Type B pancreatic cell (in vitro differentiated cells): ENCODE data around the gene PERCC1. TPM values are rescaled to one million over a fixed set of nuclear protein-coding genes. Genes with fewer than 3 reads are reported as not detected.

ENCODE experiments used
- DNase-seq: peaks from one replicate; pipeline ENCODE4 v3.0.0; 2021; ENCODE audit warnings: mixed read lengths; ENCODE audit not compliant: unreplicated experiment; ENCODE audit errors: extremely low spot score
- H3K27ac Mint-ChIP-seq: 2 replicates; pipeline ENCODE4 v1.8.0; 2021; ENCODE audit warnings: mild to moderate bottlenecking, mixed read lengths
- H3K27me3 Mint-ChIP-seq: 2 replicates; pipeline ENCODE4 v1.8.0; 2021; ENCODE audit warnings: mixed read lengths
- H3K36me3 Mint-ChIP-seq: 2 replicates; pipeline ENCODE4 v1.8.0; 2021; ENCODE audit warnings: mixed read lengths
- H3K4me1 Mint-ChIP-seq: one replicate; pipeline ENCODE4 v1.8.0; 2021; ENCODE audit warnings: mixed read lengths; ENCODE audit not compliant: unreplicated experiment
- H3K4me3 Mint-ChIP-seq: 2 replicates; pipeline ENCODE4 v1.8.0; 2021; ENCODE audit warnings: mild to moderate bottlenecking, mixed read lengths
- H3K9me3 Mint-ChIP-seq: 2 replicates; pipeline ENCODE4 v1.8.0; 2021; ENCODE audit warnings: mixed read lengths
- total RNA-seq: library from RNA; stranded (reverse); gene quantifications from 2 replicates; pipeline ENCODE4 v1.2.1, GENCODE V29; 2021; ENCODE audit warnings: low replicate concordance
- TF ChIP-seq, protein P1 (sequence below): fragments of 200-600 bp; sonication (generic); conservative IDR thresholded peaks from 2 replicates; pipeline ENCODE4 v1.5.0; 2021; ENCODE audit warnings: antibody characterized with exemption, mild to moderate bottlenecking

PERCC1 gene
- total RNA-seq, 1 donor from 2014 or later: 0.77 TPM

DNA sequence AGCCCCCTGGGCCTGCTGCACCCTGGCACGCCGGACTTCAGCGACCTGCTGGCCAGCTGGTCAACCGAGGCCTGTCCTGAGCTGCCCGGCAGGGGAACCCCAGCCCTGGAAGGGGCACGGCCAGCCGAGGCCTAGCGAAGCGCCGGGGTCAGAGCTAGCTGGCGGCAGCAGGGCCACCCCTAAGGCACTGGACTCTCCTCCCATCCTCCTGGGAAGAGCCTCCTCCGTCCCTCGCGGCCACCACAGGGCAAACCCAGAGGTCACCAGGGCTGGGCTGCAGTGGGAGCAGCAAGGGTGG is 2.3 kb downstream of the PERCC1 start:
- Mint-ChIP-seq H3K4me3 (no peak overlapping the region), H3K36me3 (no peaks in the 10 kb centered on the region), H3K27me3 (no peaks in the 10 kb centered on the region), H3K4me1 (no peaks in the 10 kb centered on the region), H3K9me3 (no peaks in the 10 kb centered on the region), H3K27ac (no peak overlapping the region)
- TF ChIP-seq, protein P1, sequence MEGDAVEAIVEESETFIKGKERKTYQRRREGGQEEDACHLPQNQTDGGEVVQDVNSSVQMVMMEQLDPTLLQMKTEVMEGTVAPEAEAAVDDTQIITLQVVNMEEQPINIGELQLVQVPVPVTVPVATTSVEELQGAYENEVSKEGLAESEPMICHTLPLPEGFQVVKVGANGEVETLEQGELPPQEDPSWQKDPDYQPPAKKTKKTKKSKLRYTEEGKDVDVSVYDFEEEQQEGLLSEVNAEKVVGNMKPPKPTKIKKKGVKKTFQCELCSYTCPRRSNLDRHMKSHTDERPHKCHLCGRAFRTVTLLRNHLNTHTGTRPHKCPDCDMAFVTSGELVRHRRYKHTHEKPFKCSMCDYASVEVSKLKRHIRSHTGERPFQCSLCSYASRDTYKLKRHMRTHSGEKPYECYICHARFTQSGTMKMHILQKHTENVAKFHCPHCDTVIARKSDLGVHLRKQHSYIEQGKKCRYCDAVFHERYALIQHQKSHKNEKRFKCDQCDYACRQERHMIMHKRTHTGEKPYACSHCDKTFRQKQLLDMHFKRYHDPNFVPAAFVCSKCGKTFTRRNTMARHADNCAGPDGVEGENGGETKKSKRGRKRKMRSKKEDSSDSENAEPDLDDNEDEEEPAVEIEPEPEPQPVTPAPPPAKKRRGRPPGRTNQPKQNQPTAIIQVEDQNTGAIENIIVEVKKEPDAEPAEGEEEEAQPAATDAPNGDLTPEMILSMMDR: no peak
- no peak for DNase-seq

DNA sequence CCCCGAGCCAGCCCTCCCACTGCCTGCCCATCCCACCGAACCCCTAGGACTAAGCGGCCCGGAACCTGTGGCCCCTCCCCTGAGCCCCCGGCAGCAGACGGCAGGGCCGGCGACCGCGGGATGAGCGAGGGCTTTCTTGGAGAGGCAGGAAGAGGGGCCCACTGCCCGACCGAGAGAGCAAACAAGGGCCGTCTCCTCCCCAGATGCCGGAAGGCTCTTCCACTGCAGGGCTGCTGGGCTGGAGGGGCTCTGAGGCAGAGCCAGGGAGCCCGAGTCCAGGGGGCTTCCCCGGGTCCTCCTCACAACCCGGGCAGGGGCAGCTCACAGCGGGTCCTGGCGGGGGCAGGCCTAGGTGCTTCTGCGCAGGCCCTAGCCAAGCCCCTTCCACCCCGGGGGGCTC is 2.9 kb downstream of the PERCC1 start:
- no peak overlapping the region for H3K4me3 Mint-ChIP-seq
- H3K36me3 Mint-ChIP-seq: no peaks in the 10 kb centered on the region
- DNase-seq: no peak
- no peaks in the 10 kb centered on the region for H3K4me1 Mint-ChIP-seq
- TF ChIP-seq, protein P1: no peak
- H3K9me3 Mint-ChIP-seq: no peaks in the 10 kb centered on the region
- no peaks in the 10 kb centered on the region for H3K27me3 Mint-ChIP-seq
- no peak overlapping the region for H3K27ac Mint-ChIP-seq

DNA sequence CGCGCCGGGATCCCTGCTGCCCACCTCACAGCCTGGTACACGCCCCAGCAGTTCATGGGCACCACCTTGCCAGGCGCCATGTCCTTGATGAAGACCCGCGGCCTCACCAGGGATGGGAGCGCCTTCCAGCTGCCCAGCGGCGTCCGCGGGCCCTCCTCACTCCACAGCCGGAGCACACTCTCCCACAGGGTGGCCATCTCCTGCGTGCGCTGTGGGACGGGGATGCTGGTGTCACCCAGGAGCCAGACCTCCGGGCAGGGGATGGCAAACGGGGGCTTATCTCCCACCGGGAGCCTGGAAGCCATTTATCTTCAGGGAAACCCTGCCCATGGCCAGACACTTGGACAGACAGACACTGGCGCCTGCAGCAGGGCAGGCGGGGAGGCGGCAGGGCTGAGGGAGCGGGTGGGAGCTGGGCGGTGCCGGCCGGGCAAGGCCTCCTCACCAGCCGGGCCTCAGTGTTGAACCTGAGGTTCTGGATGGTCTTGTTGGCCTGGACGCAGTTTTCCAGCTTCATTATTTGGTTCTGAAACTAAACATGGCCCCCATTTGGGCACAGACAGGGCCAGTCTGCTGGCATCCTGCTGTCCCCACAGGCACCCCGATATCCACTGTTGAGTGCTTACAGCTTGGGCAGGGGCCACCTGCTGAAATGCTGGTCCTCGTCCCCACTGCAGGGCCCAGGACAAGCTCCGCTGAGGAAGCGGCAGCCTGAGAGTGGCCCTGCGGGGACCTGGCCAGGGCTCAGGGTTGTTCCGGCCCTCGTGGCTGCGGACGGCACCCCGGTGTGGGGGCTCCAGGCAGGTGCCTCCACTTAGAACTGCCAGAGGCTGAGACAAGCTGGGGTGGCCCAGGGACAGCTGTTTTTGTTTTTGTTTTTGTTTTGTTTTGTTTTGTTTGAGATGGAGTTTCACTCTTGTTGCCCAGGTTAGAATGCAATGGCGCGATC is 4.0 kb downstream of the PERCC1 start:
- Mint-ChIP-seq H3K36me3 (no peaks in the 10 kb centered on the region), H3K27ac (no peak overlapping the region), H3K4me3 (no peak overlapping the region), H3K9me3 (no peaks in the 10 kb centered on the region), H3K27me3 (no peaks in the 10 kb centered on the region), H3K4me1 (no peaks in the 10 kb centered on the region)
- no peak for DNase-seq
- TF ChIP-seq, protein P1: no peak

DNA sequence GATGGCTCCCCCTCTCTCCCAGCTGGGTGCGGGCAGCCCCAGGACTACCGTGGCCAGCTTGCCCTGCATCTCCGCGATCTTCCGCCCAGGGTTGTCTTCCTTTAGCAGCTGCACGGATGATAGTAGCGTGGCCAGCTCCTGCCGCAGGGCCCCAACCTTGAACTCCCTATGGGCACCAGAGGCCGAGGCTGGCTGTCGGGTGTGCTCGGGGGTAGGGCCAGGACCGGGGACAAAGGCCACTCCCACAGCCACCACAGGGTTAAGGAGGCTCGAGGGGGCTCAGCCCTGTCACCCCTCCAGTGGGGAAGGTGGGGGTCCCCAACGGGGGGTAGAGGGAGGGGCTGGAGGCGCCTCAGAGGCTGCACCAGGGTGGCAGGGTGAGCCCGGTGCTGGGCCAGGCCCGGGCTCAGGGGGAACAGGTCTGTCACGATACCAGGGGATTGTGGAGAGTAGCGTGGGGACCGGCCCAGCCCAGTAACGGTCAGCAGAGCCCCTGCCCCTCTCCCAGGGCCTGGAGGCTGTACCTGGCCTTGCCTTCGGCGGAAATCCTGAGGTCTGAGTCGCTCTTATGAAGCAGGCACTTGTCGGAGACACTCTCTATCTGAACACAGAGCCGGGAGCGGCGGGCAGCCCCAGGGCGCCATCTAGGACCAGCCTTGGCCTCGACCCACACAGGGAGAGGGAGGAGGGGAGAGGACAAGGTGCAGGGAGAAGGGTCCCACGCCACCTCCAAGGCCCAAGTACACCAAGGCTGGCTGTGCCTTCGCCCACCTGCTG is 5.2 kb downstream of the PERCC1 start:
- TF ChIP-seq, protein P1: no peak
- no peak for DNase-seq
- H3K36me3 Mint-ChIP-seq: no peaks in the 10 kb centered on the region
- H3K27me3 Mint-ChIP-seq: no peaks in the 10 kb centered on the region
- H3K27ac Mint-ChIP-seq: no peak overlapping the region
- H3K4me1 Mint-ChIP-seq: no peaks in the 10 kb centered on the region
- no peaks in the 10 kb centered on the region for H3K9me3 Mint-ChIP-seq
- H3K4me3 Mint-ChIP-seq: no peak overlapping the region

DNA sequence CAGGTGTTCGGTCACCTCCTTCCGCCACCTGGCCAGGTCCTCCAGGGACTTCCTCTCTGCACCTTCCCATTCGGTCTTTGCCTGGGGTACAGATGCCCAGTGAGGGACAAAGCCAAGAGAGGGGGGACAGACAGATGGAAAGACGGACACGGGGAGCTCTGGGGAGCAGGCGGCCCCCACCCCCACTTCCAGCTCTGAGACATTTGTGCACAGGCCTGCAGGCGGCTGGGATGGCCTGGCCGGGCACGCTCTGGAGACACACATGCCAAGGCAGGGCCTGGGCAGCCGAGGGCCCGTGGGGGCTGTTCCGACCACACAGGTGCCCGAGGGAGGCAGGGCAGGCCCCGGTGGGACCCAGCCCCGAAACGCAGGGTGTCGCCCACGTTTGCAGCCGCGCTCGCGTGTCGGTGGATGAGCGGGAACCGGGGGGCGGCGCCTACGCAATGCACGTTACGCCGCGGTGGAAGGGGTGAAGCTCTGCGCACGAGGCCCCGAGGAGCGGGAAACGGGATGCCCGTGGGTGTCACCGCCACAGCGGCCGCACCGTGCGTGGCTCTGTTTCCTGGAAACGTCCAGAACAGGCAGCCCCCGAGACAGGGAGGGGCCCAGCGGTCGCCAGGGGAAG is 6.0 kb downstream of the PERCC1 start:
- no peaks in the 10 kb centered on the region for H3K4me1 Mint-ChIP-seq
- no peak overlapping the region for H3K27ac Mint-ChIP-seq
- H3K4me3 Mint-ChIP-seq: no peak overlapping the region
- no peaks in the 10 kb centered on the region for H3K9me3 Mint-ChIP-seq
- TF ChIP-seq, protein P1: no peak
- no peaks in the 10 kb centered on the region for H3K27me3 Mint-ChIP-seq
- H3K36me3 Mint-ChIP-seq: no peaks in the 10 kb centered on the region
- DNase-seq: no peak
